ENCODE data around the gene TCN2.

- TF ChIP-seq EZH2 (IDR thresholded peaks at IDR 0.05; ENCODE audit: insufficient read depth, low read length), result no peak
- TF ChIP-seq, protein P1, sequence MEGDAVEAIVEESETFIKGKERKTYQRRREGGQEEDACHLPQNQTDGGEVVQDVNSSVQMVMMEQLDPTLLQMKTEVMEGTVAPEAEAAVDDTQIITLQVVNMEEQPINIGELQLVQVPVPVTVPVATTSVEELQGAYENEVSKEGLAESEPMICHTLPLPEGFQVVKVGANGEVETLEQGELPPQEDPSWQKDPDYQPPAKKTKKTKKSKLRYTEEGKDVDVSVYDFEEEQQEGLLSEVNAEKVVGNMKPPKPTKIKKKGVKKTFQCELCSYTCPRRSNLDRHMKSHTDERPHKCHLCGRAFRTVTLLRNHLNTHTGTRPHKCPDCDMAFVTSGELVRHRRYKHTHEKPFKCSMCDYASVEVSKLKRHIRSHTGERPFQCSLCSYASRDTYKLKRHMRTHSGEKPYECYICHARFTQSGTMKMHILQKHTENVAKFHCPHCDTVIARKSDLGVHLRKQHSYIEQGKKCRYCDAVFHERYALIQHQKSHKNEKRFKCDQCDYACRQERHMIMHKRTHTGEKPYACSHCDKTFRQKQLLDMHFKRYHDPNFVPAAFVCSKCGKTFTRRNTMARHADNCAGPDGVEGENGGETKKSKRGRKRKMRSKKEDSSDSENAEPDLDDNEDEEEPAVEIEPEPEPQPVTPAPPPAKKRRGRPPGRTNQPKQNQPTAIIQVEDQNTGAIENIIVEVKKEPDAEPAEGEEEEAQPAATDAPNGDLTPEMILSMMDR (IDR thresholded peaks at IDR 0.05; ENCODE audit: insufficient read depth, low read depth, low read length), result peak; percentile 96
Measured at GRCh38 chr22:30634471-30635233, 27.7 kb downstream of the TCN2 start.
